ENCODE results near the gene CES3.

CES3 gene

GRCh38 chr16:66916518-66916917 is 44.5 kb upstream of the CES3 start:
- DNase-seq (ENCODE audit: insufficient read length, low spot score) (no peak), FAIRE-seq (no peak)
- no peak for TF ChIP-seq CTCF (IDR thresholded peaks at IDR 0.05; ENCODE audit: insufficient read depth, missing control alignments)

- FAIRE-seq (no peak), DNase-seq (ENCODE audit: insufficient read length, low spot score) (no peak)
- no peak for TF ChIP-seq CTCF (IDR thresholded peaks at IDR 0.05; ENCODE audit: insufficient read depth, missing control alignments)
Measured at GRCh38 chr16:66917741-66918140, 43.3 kb upstream of the CES3 start.

- DNase-seq (ENCODE audit: insufficient read length, low spot score) (no peak), FAIRE-seq (no peak)
- no peak for TF ChIP-seq CTCF (IDR thresholded peaks at IDR 0.05; ENCODE audit: insufficient read depth, missing control alignments)
Measured at GRCh38 chr16:66918355-66918754, 42.7 kb upstream of the CES3 start.

GRCh38 chr16:66918803-66919568 is 42.1 kb upstream of the CES3 start, which contains the start of gene CDH16:
Gene CDH16 (minus strand): TSS chr16:66918885. CDS start chr16:66918065, 820 bp downstream.
- FAIRE-seq (no peak), DNase-seq (ENCODE audit: insufficient read length, low spot score) (no peak)
- no peak for TF ChIP-seq CTCF (IDR thresholded peaks at IDR 0.05; ENCODE audit: insufficient read depth, missing control alignments)

- no peak for FAIRE-seq
Measured at GRCh38 chr16:66919569-66920298, 41.3 kb upstream of the CES3 start.

GRCh38 chr16:66920299-66920590 is 40.8 kb upstream of the CES3 start:
- no peak for TF ChIP-seq CTCF (IDR thresholded peaks at IDR 0.05; ENCODE audit: insufficient read depth, missing control alignments)
- FAIRE-seq (no peak), DNase-seq (ENCODE audit: insufficient read length, low spot score) (no peak)

More at GRCh38 chr16:66919569-66920298, 41.3 kb upstream of the CES3 start:
- DNase-seq (ENCODE audit: insufficient read length, low spot score): no peak
- no peak for TF ChIP-seq CTCF (IDR thresholded peaks at IDR 0.05; ENCODE audit: insufficient read depth, missing control alignments)
